ENCODE measurements around the gene USP20.

USP20 gene

GRCh38 chr9:129919841-129920240 is 84.6 kb downstream of the USP20 start:
- no peak for DNase-seq (ENCODE audit: low read depth)

GRCh38 chr9:129921905-129922304 is 86.6 kb downstream of the USP20 start:
- no peak for DNase-seq (ENCODE audit: low read depth)

- DNase-seq (ENCODE audit: low read depth), result no peak
Measured at GRCh38 chr9:129923589-129923988, 88.3 kb downstream of the USP20 start.

GRCh38 chr9:129929496-129930125 is 94.4 kb downstream of the USP20 start:
- no peak for DNase-seq (ENCODE audit: low read depth)

- no peak for DNase-seq (ENCODE audit: low read depth)
Measured at GRCh38 chr9:129930743-129931142, 95.5 kb downstream of the USP20 start.

Data from stimulated activated CD8-positive, alpha-beta memory T cell treated with anti-CD3 and anti-CD28 coated beads, Interleukin-7, amount 100 ng/mL, for 24 hours (primary cell).